SJCRH30 (cell line): ENCODE results near the gene RFLNA. TPM values are rescaled to one million over a fixed set of nuclear protein-coding genes. Genes with fewer than 3 reads are reported as not detected.
A peak's percentile ranks its signal among the peaks of the same experiment; 100 is the strongest.
"Not testable (repeated sequence)": the region's sequence is repeated elsewhere in the genome, so short reads cannot be mapped to it uniquely, and the experiment has no call there.

Experiments
- DNase-seq, 2 experiments: peaks; one replicate each; pipeline ENCODE4 v3.0.0-alpha.2; 2015 to 2020
- H3K27ac ChIP-seq: fragments of 250-450 bp; sonication (Bioruptor Pico); 2 replicates; pipeline ENCODE4 v1.5.1; 2020; ENCODE audit warnings: mild to moderate bottlenecking, moderate library complexity
- H3K27me3 ChIP-seq: fragments of 250-450 bp; sonication (Bioruptor Pico); 2 replicates; pipeline ENCODE4 v1.5.1; 2020; ENCODE audit warnings: mild to moderate bottlenecking, moderate library complexity
- H3K36me3 ChIP-seq: fragments of 250-450 bp; sonication (Bioruptor Pico); 2 replicates; pipeline ENCODE4 v1.5.1; 2020; ENCODE audit warnings: mild to moderate bottlenecking, moderate library complexity
- H3K4me1 ChIP-seq: fragments of 250-450 bp; sonication (Bioruptor Pico); 2 replicates; pipeline ENCODE4 v1.5.1; 2020; ENCODE audit warnings: mild to moderate bottlenecking, moderate library complexity
- H3K4me3 ChIP-seq: fragments of 250-450 bp; sonication (Bioruptor Pico); 2 replicates; pipeline ENCODE4 v1.5.1; 2020; ENCODE audit warnings: mild to moderate bottlenecking, moderate library complexity
- H3K9me3 ChIP-seq: fragments of 250-450 bp; sonication (Bioruptor Pico); replicated peaks from 2 replicates; pipeline ENCODE4 v1.5.1; 2020; ENCODE audit warnings: mild to moderate bottlenecking, moderate library complexity
- total RNA-seq: library from RNA; depleted of rRNA; stranded (reverse); fragments of >200 nt; shearing (Covaris generic); gene quantifications from 2 replicates; pipeline ENCODE4 v1.2.3, GENCODE V29; 2014

Gene RFLNA
- total RNA-seq, 1 experiment from 2014 or later: 56.4 TPM

- Histone ChIP-seq H3K27me3 (no peaks in the 10 kb centered on the region), H3K4me1 (peaks cover 3% of the 10 kb centered on the region; the same call in 1 of the 2 replicates), H3K27ac (no peak overlapping the region), H3K36me3 (peaks cover 20% of the 10 kb centered on the region), H3K9me3 (no peaks in the 10 kb centered on the region), H3K4me3 (no peak overlapping the region)
- DNase-seq: no peak
Measured at GRCh38 chr12:124316257-124316900, 21.5 kb downstream of the RFLNA start.

- no peaks in the 10 kb centered on the region for H3K27me3 ChIP-seq
- peaks cover 3% of the 10 kb centered on the region; the same call in 1 of the 2 replicates for H3K4me1 ChIP-seq
- H3K4me3 ChIP-seq: no peak overlapping the region
- H3K36me3 ChIP-seq: peaks cover 22% of the 10 kb centered on the region
- no peaks in the 10 kb centered on the region for H3K9me3 ChIP-seq
- no peak for DNase-seq
- no peak overlapping the region for H3K27ac ChIP-seq
Measured at GRCh38 chr12:124317400-124317799, 22.5 kb downstream of the RFLNA start.

- Histone ChIP-seq H3K27me3 (no peaks in the 10 kb centered on the region), H3K36me3 (peaks cover 23% of the 10 kb centered on the region), H3K4me1 (peaks cover 3% of the 10 kb centered on the region; the same call in 1 of the 2 replicates), H3K27ac (no peak overlapping the region), H3K9me3 (no peaks in the 10 kb centered on the region), H3K4me3 (no peak overlapping the region)
- no peak for DNase-seq
Measured at GRCh38 chr12:124318278-124319020, 23.6 kb downstream of the RFLNA start.

- no peak overlapping the region for H3K4me3 ChIP-seq
- no peaks in the 10 kb centered on the region for H3K27me3 ChIP-seq
Measured at GRCh38 chr12:124319368-124320050, 24.6 kb downstream of the RFLNA start.

GRCh38 chr12:124321040-124321481, 26.2 kb downstream of the RFLNA start:
- H3K27me3 ChIP-seq: no peaks in the 10 kb centered on the region
- H3K36me3 ChIP-seq: peaks cover 30% of the 10 kb centered on the region
- peak overlapping the region; percentile 16; the same call in 1 of the 2 replicates for H3K27ac ChIP-seq
- H3K4me3 ChIP-seq: no peak overlapping the region
- H3K4me1 ChIP-seq: peaks cover 3% of the 10 kb centered on the region; the same call in 1 of the 2 replicates
- DNase-seq: peak; percentile 71 to 80
- H3K9me3 ChIP-seq: peaks cover 10% of the 10 kb centered on the region

More at GRCh38 chr12:124319368-124320050, 24.6 kb downstream of the RFLNA start:
- no peak for DNase-seq
- H3K36me3 ChIP-seq: peaks cover 30% of the 10 kb centered on the region
- H3K27ac ChIP-seq: no peak overlapping the region
- peaks cover 10% of the 10 kb centered on the region for H3K9me3 ChIP-seq
- H3K4me1 ChIP-seq: peaks cover 3% of the 10 kb centered on the region; the same call in 1 of the 2 replicates

GRCh38 chr12:124321556-124322270, 26.8 kb downstream of the RFLNA start:
- H3K9me3 ChIP-seq: peaks cover 10% of the 10 kb centered on the region
- H3K36me3 ChIP-seq: peaks cover 33% of the 10 kb centered on the region
- H3K27ac ChIP-seq: no peak overlapping the region; the same call in 1 of the 2 replicates
- H3K27me3 ChIP-seq: no peaks in the 10 kb centered on the region
- H3K4me1 ChIP-seq: peaks cover 3% of the 10 kb centered on the region; the same call in 1 of the 2 replicates
- DNase-seq: peak; percentile 38 to 43
- H3K4me3 ChIP-seq: no peak overlapping the region

GRCh38 chr12:124322271-124322998, 27.5 kb downstream of the RFLNA start:
- H3K4me1 ChIP-seq: peaks cover 3% of the 10 kb centered on the region; the same call in 1 of the 2 replicates
- H3K36me3 ChIP-seq: peaks cover 37% of the 10 kb centered on the region
- DNase-seq: peak in 1 of 2 experiments; percentile 31
- H3K27ac ChIP-seq: no peak overlapping the region
- no peak overlapping the region for H3K4me3 ChIP-seq
- no peaks in the 10 kb centered on the region for H3K27me3 ChIP-seq
- H3K9me3 ChIP-seq: peaks cover 10% of the 10 kb centered on the region

- not testable (repeated sequence) for H3K27ac ChIP-seq, DNase-seq, H3K27me3 ChIP-seq, H3K4me3 ChIP-seq, H3K4me1 ChIP-seq, H3K9me3 ChIP-seq
- H3K36me3 ChIP-seq: peaks cover 39% of the 10 kb centered on the region
Measured at GRCh38 chr12:124322999-124323328, 28.1 kb downstream of the RFLNA start.

- no peaks in the 10 kb centered on the region; the same call in 1 of the 2 replicates for H3K4me1 ChIP-seq
- no peak overlapping the region for H3K27ac ChIP-seq
- no peak for DNase-seq
- peaks cover 48% of the 10 kb centered on the region for H3K36me3 ChIP-seq
- no peak overlapping the region for H3K4me3 ChIP-seq
- no peaks in the 10 kb centered on the region for H3K27me3 ChIP-seq
- peaks cover 10% of the 10 kb centered on the region for H3K9me3 ChIP-seq
Measured at GRCh38 chr12:124323771-124324530, 29.1 kb downstream of the RFLNA start.

GRCh38 chr12:124324803-124325705, 30.2 kb downstream of the RFLNA start:
- Histone ChIP-seq H3K27me3 (no peaks in the 10 kb centered on the region), H3K9me3 (peaks cover 10% of the 10 kb centered on the region), H3K4me1 (no peaks in the 10 kb centered on the region; the same call in 1 of the 2 replicates), H3K36me3 (peaks cover 59% of the 10 kb centered on the region), H3K4me3 (no peak overlapping the region), H3K27ac (no peak overlapping the region)
- no peak for DNase-seq

- H3K27me3 ChIP-seq: no peaks in the 10 kb centered on the region
- no peak overlapping the region for H3K4me3 ChIP-seq
- no peak overlapping the region for H3K27ac ChIP-seq
- H3K4me1 ChIP-seq: no peaks in the 10 kb centered on the region; the same call in 1 of the 2 replicates
- H3K9me3 ChIP-seq: peaks cover 10% of the 10 kb centered on the region
- peaks cover 68% of the 10 kb centered on the region for H3K36me3 ChIP-seq
- DNase-seq: no peak
Measured at GRCh38 chr12:124326104-124326503, 31.2 kb downstream of the RFLNA start.

GRCh38 chr12:124326871-124327270, 32.0 kb downstream of the RFLNA start:
- no peak for DNase-seq

More at GRCh38 chr12:124326871-124327270, 32.0 kb downstream of the RFLNA start:
- Histone ChIP-seq H3K27me3 (no peaks in the 10 kb centered on the region), H3K9me3 (peaks cover 10% of the 10 kb centered on the region), H3K27ac (no peak overlapping the region), H3K36me3 (peaks cover 76% of the 10 kb centered on the region), H3K4me1 (no peaks in the 10 kb centered on the region), H3K4me3 (no peak overlapping the region)
